Activated naive CD8-positive, alpha-beta T cell (primary cell): ENCODE results near the gene TECRL.

Source experiments
- H3K27ac Mint-ChIP-seq: one replicate; pipeline ENCODE4 v1.8.0; 2021; ENCODE audit warnings: mixed read lengths
- H3K27me3 Mint-ChIP-seq: one replicate; pipeline ENCODE4 v1.8.0; 2021; ENCODE audit warnings: mixed read lengths
- H3K36me3 Mint-ChIP-seq: one replicate; pipeline ENCODE4 v1.8.0; 2021; ENCODE audit warnings: mixed read lengths
- H3K4me1 Mint-ChIP-seq: one replicate; pipeline ENCODE4 v1.8.0; 2021; ENCODE audit warnings: low read depth, mixed read lengths
- H3K4me3 Mint-ChIP-seq: one replicate; pipeline ENCODE4 v1.8.0; 2021; ENCODE audit warnings: mild to moderate bottlenecking, mixed read lengths
- H3K9me3 Mint-ChIP-seq: one replicate; pipeline ENCODE4 v1.8.0; 2021; ENCODE audit warnings: low read depth, mixed read lengths

Gene TECRL

DNA sequence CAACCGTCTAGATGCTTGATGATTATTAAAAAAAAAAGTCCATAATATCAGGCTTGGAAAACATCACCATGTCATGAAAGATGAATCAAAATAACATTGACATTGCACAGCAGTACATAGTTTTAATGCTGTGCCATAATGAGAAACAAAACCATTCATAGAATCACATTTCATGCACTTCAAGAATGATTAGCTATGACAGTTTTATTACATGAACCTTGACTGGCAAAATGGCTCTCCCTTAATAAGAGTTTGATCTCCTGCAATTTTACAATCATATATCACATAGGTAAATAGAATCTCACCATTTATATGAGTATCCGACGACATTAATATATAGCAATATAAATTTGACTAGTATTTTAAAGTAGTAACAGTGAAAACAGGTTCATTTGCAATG is 49.8 kb downstream of the TECRL start:
- H3K27me3 Mint-ChIP-seq: no peaks in the 10 kb centered on the region
- no peak overlapping the region for H3K27ac Mint-ChIP-seq
- H3K4me3 Mint-ChIP-seq: no peak overlapping the region
- peaks cover 6% of the 10 kb centered on the region for H3K9me3 Mint-ChIP-seq
- no peaks in the 10 kb centered on the region for H3K36me3 Mint-ChIP-seq
- no peaks in the 10 kb centered on the region for H3K4me1 Mint-ChIP-seq

DNA sequence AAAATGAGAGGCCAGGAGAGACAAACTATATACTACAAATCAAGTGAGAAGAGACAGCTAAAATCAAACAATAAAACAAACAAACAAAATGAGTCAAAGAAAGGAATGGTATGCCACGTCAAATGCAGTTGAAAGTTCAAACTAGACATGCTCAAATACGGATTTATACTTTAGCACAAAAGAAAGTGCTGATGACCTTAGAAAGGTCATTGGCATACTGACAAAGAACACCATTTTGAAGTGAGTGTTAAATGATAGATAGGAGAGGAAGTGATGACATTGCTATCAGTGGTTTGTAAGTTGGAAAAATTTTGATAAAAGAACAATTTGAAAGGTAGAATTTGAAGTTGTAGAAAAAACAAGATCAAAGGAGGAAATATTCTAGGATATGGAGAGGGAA is 55.3 kb downstream of the TECRL start:
- no peaks in the 10 kb centered on the region for H3K36me3 Mint-ChIP-seq
- no peak overlapping the region for H3K27ac Mint-ChIP-seq
- no peak overlapping the region for H3K4me3 Mint-ChIP-seq
- no peaks in the 10 kb centered on the region for H3K27me3 Mint-ChIP-seq
- peaks cover 4% of the 10 kb centered on the region for H3K9me3 Mint-ChIP-seq
- no peaks in the 10 kb centered on the region for H3K4me1 Mint-ChIP-seq

DNA sequence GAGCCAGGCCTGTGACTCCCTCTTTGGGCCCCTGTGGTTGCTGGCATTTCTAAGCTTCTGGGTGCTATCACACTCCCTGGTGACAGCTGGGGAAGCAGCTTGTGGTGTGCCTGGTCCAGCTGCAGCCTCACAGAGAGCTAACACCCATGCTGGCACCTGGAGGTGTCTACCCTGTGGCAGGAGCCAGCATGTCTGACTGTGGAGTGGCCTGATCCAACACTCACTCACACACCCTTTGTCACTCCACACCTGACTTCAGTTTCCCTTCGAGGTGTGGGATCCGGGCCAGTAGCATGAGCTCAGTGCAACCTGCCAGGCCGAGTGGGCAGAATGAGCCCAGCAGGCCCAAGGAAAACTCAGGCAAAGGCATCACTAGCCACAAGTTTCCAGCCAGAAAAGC is 67.5 kb downstream of the TECRL start:
- Mint-ChIP-seq H3K27ac (no peak overlapping the region), H3K4me3 (no peak overlapping the region), H3K9me3 (peaks cover 8% of the 10 kb centered on the region), H3K36me3 (no peaks in the 10 kb centered on the region), H3K4me1 (no peaks in the 10 kb centered on the region), H3K27me3 (no peaks in the 10 kb centered on the region)

DNA sequence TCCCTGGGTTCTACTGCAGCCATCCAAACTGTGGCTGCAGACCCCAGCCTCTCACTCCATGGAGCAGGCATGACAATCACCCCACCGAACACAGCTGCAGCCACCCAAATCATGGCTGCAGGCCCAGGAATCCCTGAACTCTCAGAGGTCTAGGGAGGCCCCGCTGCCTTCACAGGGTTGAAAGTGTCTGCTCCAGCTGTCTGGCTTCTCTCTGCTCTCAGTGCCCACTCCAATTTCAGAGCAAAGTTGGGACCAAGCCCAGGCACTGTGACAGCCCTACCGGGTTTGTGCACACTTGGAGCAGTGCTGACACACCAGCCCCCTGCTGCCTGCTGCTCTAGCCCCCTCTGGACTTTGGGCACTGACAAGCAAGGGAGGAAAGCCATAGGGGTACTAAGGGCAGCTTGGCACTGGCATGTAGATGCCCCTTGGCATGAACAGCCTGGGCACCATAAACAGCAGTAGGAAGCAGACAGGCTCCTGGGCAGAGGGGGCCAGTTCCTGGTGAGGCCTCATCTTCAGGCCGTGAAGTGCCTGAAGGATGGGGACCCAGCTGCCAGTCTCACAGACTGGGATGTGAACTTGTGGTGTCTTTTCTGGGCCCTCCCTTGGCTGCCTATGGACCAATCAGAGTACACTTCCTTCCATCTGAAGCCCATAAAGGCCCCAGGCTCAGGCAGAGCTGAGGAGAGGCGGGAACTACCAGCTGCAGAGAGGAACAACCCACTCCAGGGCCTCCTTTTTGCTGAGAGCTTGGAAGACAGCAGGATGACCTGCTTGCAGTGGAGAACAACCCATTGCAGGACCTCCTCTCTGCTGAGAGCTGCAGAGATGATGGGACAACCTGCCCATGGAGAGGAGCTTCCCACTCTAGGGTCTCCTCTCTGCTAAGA is 68.8 kb downstream of the TECRL start:
- Mint-ChIP-seq H3K9me3 (peaks cover 8% of the 10 kb centered on the region), H3K4me3 (no peak overlapping the region), H3K4me1 (no peaks in the 10 kb centered on the region), H3K27me3 (no peaks in the 10 kb centered on the region), H3K36me3 (no peaks in the 10 kb centered on the region), H3K27ac (no peak overlapping the region)

DNA sequence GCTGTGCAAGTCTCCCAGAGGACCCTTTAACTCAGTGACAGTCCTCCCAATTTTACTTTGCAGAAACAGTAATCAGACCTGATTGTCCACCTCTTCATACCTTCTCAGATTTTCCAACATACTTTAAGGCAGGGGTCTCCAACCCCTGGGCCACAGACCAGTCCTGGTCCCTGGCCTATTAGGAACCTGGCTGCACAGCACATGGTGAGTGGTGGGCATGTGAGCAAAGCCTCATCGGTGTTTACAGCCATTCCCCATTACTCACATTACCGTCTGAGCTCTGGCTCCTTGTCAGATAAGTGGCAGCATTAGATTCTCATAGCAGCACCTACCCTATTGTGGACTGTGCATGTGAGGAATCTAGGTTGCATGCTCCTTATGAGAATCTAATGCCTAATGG is 74.3 kb downstream of the TECRL start:
- Mint-ChIP-seq H3K4me1 (no peaks in the 10 kb centered on the region), H3K36me3 (no peaks in the 10 kb centered on the region), H3K4me3 (no peak overlapping the region), H3K27ac (no peak overlapping the region), H3K27me3 (no peaks in the 10 kb centered on the region), H3K9me3 (peaks cover 5% of the 10 kb centered on the region)

DNA sequence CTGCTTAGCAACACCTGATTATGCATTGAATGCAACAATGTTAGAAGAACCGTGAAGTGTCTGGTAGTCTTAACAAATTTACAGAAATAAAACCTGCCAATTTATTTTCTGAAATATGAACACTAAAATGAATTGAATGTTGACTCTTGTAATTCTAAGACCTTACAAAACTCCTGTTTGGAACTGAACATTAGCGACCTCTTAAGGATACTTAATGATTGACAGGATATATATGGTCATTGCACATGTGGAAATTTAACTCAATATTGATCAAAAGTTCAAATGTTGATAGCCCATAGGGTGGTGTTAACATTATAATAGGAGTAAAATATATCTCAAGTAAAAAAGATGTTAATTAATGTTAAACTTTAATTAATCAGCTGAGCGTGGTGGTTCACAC is 79.1 kb downstream of the TECRL start:
- peaks cover 7% of the 10 kb centered on the region for H3K9me3 Mint-ChIP-seq
- no peaks in the 10 kb centered on the region for H3K27me3 Mint-ChIP-seq
- H3K4me3 Mint-ChIP-seq: no peak overlapping the region
- H3K4me1 Mint-ChIP-seq: no peaks in the 10 kb centered on the region
- no peak overlapping the region for H3K27ac Mint-ChIP-seq
- H3K36me3 Mint-ChIP-seq: no peaks in the 10 kb centered on the region

DNA sequence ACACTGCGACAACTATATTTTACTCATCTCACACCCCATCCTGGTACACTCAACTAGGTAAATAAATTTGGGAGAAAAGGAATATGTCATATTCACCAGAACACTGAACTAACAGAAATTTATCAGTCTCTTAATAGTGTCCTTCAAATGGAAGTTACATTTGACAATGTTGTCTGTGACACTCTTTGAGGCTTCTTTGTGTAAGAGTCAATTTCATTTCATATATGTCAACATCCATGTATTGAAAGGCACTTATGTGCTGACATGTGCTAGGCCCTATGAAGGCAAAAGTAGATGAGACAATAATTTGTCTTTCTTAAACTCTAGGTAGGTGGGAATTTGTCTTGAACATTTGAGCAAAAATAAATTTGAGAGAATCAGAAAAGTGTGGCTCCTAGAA is 82.0 kb downstream of the TECRL start:
- peaks cover 18% of the 10 kb centered on the region for H3K9me3 Mint-ChIP-seq
- no peaks in the 10 kb centered on the region for H3K4me1 Mint-ChIP-seq
- no peaks in the 10 kb centered on the region for H3K27me3 Mint-ChIP-seq
- H3K27ac Mint-ChIP-seq: no peak overlapping the region
- no peak overlapping the region for H3K4me3 Mint-ChIP-seq
- H3K36me3 Mint-ChIP-seq: no peaks in the 10 kb centered on the region

DNA sequence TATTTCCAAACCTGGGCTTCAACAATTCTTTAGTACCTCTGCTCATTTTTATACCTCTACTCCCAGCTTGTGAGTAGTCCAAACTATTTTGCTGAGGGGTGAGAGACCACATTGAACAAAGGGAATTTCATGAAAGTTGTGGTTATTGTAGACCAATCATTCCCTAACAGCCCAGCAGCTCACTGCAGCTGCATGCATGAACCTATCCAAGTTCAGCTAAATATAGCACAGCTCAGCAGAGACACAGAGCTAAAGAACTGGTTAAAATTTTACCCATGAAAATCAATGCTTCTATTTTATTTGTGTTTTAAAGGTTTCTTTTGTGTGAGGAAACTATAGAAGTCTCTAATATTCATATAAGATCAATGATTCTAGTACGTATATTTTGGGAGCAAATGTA is 82.7 kb downstream of the TECRL start:
- Mint-ChIP-seq H3K27ac (no peak overlapping the region), H3K9me3 (peaks cover 18% of the 10 kb centered on the region), H3K4me3 (no peak overlapping the region), H3K36me3 (no peaks in the 10 kb centered on the region), H3K4me1 (no peaks in the 10 kb centered on the region), H3K27me3 (no peaks in the 10 kb centered on the region)

DNA sequence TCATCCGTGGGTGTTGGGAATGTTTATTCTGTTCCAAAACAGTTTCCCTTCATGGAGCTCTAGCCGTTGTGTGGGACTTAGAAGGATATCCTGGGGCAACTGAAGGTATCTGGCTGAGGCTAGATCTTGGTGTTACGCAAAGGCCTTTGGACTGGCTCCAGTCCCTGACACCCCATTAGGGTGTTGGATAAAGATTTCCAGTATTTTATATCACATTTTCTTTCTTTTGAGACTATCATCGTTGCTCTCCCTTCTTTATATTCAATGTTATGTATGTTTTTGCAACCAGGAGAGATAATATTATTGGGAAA is 103.0 kb downstream of the TECRL start:
- Mint-ChIP-seq H3K36me3 (peaks cover 3% of the 10 kb centered on the region), H3K4me1 (no peaks in the 10 kb centered on the region), H3K27me3 (no peaks in the 10 kb centered on the region)

DNA sequence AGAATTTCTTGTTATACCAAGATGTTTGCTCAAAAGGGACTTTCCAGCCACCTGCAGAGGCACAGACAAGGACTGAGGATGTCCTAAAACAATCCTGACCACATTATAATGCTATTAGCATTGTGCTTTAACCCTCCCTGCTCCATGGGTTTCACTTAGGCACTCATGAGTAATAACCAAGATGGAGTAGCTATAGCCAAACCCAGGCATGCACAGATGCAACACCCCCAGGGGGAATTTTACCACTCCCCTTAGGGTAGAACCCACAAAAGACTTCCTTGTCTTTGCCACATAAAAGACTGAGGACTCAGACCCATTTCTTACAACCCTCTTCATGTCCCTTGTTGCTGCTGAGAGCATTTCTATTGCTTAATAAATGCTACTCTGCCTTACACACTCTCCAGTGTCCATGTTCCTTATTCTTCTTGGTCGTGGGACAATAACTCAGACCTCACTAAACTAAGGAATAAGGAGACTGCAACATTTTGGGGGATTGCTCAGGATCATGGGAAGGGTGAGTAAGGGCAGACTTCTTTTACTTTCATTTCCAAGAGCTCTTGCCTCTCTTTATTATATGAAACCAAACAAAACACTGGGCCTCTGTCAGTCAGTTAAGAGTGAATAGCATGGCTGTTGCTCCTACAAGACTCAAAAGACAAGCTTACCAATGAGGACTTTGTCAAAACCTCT is 103.5 kb downstream of the TECRL start:
- Mint-ChIP-seq H3K9me3 (peaks cover 9% of the 10 kb centered on the region), H3K36me3 (peaks cover 3% of the 10 kb centered on the region), H3K27ac (no peak overlapping the region), H3K4me3 (no peak overlapping the region), H3K27me3 (no peaks in the 10 kb centered on the region), H3K4me1 (no peaks in the 10 kb centered on the region)

More for the DNA sequence above, 103.0 kb downstream of the TECRL start:
- Mint-ChIP-seq H3K27ac (no peak overlapping the region), H3K4me3 (no peak overlapping the region), H3K9me3 (peaks cover 9% of the 10 kb centered on the region)

DNA sequence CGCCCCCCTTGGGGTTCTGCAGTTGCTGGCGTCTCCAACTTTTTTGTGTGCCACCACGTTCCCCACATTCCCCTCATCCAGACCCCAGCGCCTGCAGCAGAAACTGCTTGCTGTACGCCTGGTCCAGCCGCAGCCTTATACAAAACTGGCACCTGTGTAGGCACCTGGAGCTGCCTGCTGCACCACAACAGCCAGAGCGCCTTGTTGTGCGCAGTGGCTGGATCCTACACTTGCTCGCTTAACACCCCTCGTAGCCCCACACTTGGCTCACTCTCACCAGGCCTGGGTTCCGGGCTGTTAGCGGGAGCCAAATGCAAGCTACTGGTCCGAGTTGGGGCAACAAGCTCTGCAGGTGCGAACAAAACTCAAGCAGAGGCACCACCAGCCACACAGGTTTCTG is 136.8 kb downstream of the TECRL start:
- no peak overlapping the region for H3K27ac Mint-ChIP-seq
- no peaks in the 10 kb centered on the region for H3K27me3 Mint-ChIP-seq
- no peaks in the 10 kb centered on the region for H3K36me3 Mint-ChIP-seq
- H3K4me3 Mint-ChIP-seq: no peak overlapping the region
- H3K9me3 Mint-ChIP-seq: peaks cover 7% of the 10 kb centered on the region
- H3K4me1 Mint-ChIP-seq: no peaks in the 10 kb centered on the region

DNA sequence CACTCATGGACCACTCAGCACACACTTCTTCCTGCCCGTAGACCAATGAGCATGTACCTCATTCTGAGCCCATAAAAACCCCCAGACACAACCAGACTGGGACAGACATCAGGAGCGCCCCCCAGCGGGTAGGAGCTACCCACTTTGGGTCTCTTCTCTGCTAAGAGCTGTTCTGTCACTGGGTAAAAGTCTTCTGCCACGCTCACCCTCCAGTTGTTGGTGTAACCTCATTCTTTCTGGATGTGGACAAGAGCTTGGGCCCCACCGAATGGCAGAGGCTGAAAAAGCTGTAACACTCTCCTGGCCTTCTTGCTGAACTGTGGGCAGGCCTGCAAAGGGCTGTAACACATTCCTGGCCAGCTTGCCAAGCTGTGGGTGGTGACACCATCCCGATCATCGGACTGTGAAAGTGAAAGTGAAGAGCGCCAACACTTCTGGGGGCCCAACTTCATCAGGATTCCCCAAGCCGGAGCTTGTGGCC is 137.6 kb downstream of the TECRL start:
- Mint-ChIP-seq H3K27ac (no peak overlapping the region), H3K4me3 (no peak overlapping the region), H3K4me1 (no peaks in the 10 kb centered on the region)

DNA sequence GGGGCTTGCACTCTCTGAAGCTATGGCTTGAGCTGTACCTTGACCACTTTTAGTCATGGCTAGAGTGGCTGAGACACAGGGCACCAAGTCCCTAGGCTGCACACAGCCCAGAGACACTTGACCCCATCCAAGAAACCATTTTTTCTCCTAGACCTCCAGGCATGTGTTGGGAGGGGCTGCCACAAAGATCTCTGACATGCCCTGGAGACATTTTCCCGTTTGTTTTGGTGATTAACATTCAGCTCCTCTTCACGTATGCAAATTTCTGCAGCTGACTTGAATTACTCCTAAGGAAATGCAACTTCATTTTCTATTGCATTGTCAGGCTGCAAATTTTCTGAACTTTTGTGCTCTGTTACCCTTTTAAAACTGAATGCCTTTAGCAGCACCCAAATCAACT is 142.6 kb downstream of the TECRL start:
- no peak overlapping the region for H3K4me3 Mint-ChIP-seq
- no peaks in the 10 kb centered on the region for H3K27me3 Mint-ChIP-seq
- H3K36me3 Mint-ChIP-seq: no peaks in the 10 kb centered on the region
- H3K4me1 Mint-ChIP-seq: no peaks in the 10 kb centered on the region
- H3K9me3 Mint-ChIP-seq: peaks cover 11% of the 10 kb centered on the region
- no peak overlapping the region for H3K27ac Mint-ChIP-seq

More for the DNA sequence above, 137.6 kb downstream of the TECRL start:
- Mint-ChIP-seq H3K27me3 (no peaks in the 10 kb centered on the region), H3K9me3 (peaks cover 7% of the 10 kb centered on the region), H3K36me3 (no peaks in the 10 kb centered on the region)

DNA sequence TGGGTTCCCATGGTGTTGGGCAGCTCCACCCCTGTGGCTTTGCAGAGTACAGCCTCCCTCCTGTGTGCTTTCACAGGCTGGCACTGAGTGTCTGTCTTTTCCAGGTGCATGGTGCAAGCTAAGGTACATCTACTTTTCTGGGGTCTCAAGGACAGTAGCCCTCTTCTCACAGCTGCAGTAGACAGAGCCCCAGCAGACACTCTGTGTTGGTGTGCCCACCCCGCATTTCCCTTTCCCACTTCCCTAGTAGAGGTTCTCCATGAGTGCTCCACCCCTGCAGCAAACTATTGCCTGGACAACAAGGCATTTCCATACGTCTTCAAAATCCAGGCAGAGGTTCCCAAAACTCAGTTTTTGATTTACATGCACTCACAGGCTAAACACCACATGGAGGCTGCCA is 143.0 kb downstream of the TECRL start:
- Mint-ChIP-seq H3K36me3 (no peaks in the 10 kb centered on the region), H3K27me3 (no peaks in the 10 kb centered on the region), H3K27ac (no peak overlapping the region), H3K4me3 (no peak overlapping the region), H3K9me3 (peaks cover 11% of the 10 kb centered on the region), H3K4me1 (no peaks in the 10 kb centered on the region)

DNA sequence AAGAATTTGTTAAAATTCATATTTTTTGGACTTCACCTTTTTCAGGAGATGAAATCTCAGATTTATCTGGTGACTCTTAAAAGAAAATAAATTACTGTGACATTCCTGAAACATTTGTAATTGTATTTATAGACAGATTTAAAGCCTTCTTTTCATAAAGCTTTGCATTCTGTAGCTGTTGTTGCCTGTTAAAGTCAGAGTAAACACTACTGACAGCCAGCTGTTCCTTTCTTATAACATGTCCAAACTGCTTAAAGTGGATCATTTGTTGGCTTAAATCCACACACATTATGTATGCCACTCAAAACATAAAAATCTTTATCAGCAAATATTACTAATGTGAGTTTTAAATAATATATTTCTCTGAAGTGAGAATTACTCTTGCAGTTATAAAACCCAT is 157.5 kb downstream of the TECRL start:
- Mint-ChIP-seq H3K4me3 (no peak overlapping the region), H3K4me1 (no peaks in the 10 kb centered on the region), H3K27ac (no peak overlapping the region), H3K36me3 (no peaks in the 10 kb centered on the region), H3K9me3 (peaks cover 8% of the 10 kb centered on the region), H3K27me3 (no peaks in the 10 kb centered on the region)
